IMR-90 (cell line): ENCODE data around the gene KLHL20.

Source experiments
- CTCF ChIP-seq: conservative IDR thresholded peaks from 2 replicates; pipeline ENCODE4 v1.5.1; 2012; ENCODE audit warnings: mild to moderate bottlenecking, low read depth, low read length, improper control_type of control experiment
- NFE2L2 ChIP-seq: fragments of 150-350 bp; IDR thresholded peaks from 2 replicates; pipeline ENCODE4 v1.6.1; 2016; ENCODE audit warnings: low read depth, mild to moderate bottlenecking, low read length
- POLR2A ChIP-seq: IDR thresholded peaks from 2 replicates; pipeline ENCODE4 v1.6.1; 2012; ENCODE audit warnings: mild to moderate bottlenecking, low read depth, low read length
- RFX5 ChIP-seq: IDR thresholded peaks from 2 replicates; pipeline ENCODE4 v1.8.0; 2012; ENCODE audit warnings: low read depth, mild to moderate bottlenecking, low read length, moderate library complexity

- no peak for TF ChIP-seq CTCF
- no peak for TF ChIP-seq RFX5
- no peak for TF ChIP-seq NFE2L2
- TF ChIP-seq POLR2A, result no peak
Observed at GRCh38 chr1:173688300-173688699, 26.5 kb upstream of the KLHL20 start.
